ENCODE measurements around the gene IGF2BP2.

DNA sequence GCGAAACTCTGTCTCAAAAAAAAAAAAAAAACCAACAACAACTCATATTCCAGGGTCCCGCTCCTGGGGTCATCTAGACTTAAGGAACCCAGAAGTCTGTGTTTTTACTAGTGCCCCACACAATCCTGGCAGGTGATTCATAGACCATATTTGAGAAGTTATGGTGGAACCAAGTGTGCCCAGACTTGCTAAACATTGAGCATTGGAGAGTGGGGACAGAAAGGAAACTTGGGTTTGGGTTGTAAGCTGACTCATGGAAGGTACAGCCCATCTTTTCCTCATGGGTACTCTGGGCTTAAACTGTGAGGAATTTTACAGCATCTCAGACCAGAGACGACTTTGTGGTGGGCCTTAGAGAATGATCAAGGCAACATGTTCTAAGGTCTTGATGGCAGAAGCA lies 18.3 kb upstream of the IGF2BP2 start:
- TF ChIP-seq, protein P1, sequence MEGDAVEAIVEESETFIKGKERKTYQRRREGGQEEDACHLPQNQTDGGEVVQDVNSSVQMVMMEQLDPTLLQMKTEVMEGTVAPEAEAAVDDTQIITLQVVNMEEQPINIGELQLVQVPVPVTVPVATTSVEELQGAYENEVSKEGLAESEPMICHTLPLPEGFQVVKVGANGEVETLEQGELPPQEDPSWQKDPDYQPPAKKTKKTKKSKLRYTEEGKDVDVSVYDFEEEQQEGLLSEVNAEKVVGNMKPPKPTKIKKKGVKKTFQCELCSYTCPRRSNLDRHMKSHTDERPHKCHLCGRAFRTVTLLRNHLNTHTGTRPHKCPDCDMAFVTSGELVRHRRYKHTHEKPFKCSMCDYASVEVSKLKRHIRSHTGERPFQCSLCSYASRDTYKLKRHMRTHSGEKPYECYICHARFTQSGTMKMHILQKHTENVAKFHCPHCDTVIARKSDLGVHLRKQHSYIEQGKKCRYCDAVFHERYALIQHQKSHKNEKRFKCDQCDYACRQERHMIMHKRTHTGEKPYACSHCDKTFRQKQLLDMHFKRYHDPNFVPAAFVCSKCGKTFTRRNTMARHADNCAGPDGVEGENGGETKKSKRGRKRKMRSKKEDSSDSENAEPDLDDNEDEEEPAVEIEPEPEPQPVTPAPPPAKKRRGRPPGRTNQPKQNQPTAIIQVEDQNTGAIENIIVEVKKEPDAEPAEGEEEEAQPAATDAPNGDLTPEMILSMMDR (IDR thresholded peaks at IDR 0.05): no peak
- no peak for TF ChIP-seq POLR2A (IDR thresholded peaks at IDR 0.05)

All from esophagus squamous epithelium (tissue), 4 donors.